ENCODE data around the gene PLD5. TPM values are rescaled to one million over a fixed set of nuclear protein-coding genes. Genes with fewer than 3 reads are reported as not detected.

Gene PLD5
- polyA plus RNA-seq, 3 donors, result not detected

DNA sequence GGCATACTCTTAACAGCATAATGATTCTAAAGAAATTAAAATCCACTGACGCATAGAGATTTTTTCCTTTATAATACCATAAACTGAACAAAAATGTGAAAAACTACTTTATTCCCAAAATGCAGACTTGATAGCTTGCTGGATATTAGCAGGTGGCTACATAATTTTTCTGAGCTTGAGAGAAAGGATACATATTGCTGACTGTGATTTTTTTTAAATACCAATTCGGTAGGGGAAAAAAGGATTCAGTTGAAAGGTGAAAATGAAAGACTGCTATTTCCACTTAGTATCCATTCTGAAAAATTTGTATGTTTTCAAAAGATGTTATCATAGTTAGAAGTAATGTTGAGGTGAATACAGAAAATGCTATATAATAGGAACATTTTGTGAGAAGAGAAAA, 435.6 kb downstream of the PLD5 start:
- DNase-seq, result no peak
- Histone ChIP-seq H2AFZ (ENCODE audit: insufficient read depth, low read depth, low read length, poor library complexity, severe bottlenecking) (no peak overlapping the region), H3K4me2 (replicated peaks; ENCODE audit: extremely low read depth, low read length, poor library complexity, severe bottlenecking) (no peak overlapping the region), H3K4me1 (ENCODE audit: control insufficient read depth in 1 of 2, insufficient read depth in 2 of 2, low read length in 2 of 2) (no peaks in the 10 kb centered on the region), H3K36me3 (replicated peaks in 1 of 2; ENCODE audit: control insufficient read depth in 1 of 2, insufficient read depth in 2 of 2, low read length in 2 of 2) (no peaks in the 10 kb centered on the region), H3K9ac (ENCODE audit: insufficient read depth, low read length, poor library complexity, severe bottlenecking) (no peak overlapping the region), H3K27ac (ENCODE audit: low read depth in 1 of 2, low read length in 2 of 2) (no peak overlapping the region), H4K20me1 (ENCODE audit: insufficient read depth, low read length) (no peaks in the 10 kb centered on the region), H3K9me3 (replicated peaks in 1 of 2; ENCODE audit: control insufficient read depth in 1 of 2, insufficient read depth in 1 of 2, low read length in 2 of 2) (no peaks in the 10 kb centered on the region), H3K79me2 (ENCODE audit: insufficient read depth, low read length) (no peaks in the 10 kb centered on the region), H3K4me3 (replicated peaks in 1 of 3; ENCODE audit: low read depth in 2 of 3, low read length in 3 of 3) (no peak overlapping the region), H3K27me3 (ENCODE audit: control insufficient read depth in 2 of 2, insufficient read depth in 2 of 2, low read length in 2 of 2) (no peaks in the 10 kb centered on the region)
- peaks cover 0 to 6% (median 0%) of the 10 kb centered on the region in 7 donors for H3K9me3 Mint-ChIP-seq
- peaks cover 0 to 5% (median 3%) of the 10 kb centered on the region in 3 donors for H3K27me3 Mint-ChIP-seq (ENCODE audit: low read depth in 3 of 3)
- TF ChIP-seq, protein P1, sequence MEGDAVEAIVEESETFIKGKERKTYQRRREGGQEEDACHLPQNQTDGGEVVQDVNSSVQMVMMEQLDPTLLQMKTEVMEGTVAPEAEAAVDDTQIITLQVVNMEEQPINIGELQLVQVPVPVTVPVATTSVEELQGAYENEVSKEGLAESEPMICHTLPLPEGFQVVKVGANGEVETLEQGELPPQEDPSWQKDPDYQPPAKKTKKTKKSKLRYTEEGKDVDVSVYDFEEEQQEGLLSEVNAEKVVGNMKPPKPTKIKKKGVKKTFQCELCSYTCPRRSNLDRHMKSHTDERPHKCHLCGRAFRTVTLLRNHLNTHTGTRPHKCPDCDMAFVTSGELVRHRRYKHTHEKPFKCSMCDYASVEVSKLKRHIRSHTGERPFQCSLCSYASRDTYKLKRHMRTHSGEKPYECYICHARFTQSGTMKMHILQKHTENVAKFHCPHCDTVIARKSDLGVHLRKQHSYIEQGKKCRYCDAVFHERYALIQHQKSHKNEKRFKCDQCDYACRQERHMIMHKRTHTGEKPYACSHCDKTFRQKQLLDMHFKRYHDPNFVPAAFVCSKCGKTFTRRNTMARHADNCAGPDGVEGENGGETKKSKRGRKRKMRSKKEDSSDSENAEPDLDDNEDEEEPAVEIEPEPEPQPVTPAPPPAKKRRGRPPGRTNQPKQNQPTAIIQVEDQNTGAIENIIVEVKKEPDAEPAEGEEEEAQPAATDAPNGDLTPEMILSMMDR (IDR thresholded peaks at IDR 0.05), result no peak
- intact Hi-C loops (cut with micrococcal nuclease), result no loop called here
- no peak overlapping the region for H3K27ac Mint-ChIP-seq
- H3K36me3 Mint-ChIP-seq, result no peaks in the 10 kb centered on the region
- H3K4me1 Mint-ChIP-seq, result no peaks in the 10 kb centered on the region
- WGBS (ENCODE audit: insufficient coverage), result no CpG with 5 or more reads among the region's 2 CpGs
- no peak overlapping the region for H3K4me3 Mint-ChIP-seq

DNA sequence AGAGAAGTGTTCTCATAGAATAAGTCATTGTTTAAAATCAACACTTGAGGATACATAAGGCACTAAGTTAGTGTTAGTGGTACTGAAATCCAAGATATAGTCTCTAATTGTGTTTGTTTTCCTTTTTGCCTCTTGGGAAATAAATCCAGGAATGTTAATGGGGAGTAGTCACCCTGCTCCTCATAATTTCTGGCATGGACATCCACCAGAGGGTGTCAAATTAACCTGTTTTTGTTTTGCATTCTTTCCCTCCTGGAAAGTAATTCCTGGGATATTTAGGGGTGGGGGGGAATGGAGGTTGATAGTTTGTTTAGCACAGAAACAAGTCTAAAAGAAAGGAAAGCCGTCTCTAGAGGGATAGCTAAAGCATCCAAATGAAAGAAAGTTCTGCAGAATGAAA, 437.8 kb downstream of the PLD5 start:
- no CpG with 5 or more reads among the region's 1 CpG for WGBS (ENCODE audit: insufficient coverage)
- H3K27ac Mint-ChIP-seq, result no peak overlapping the region
- no peak overlapping the region for H3K4me3 Mint-ChIP-seq
- H3K36me3 ChIP-seq (replicated peaks in 1 of 2; ENCODE audit: control insufficient read depth in 1 of 2, insufficient read depth in 2 of 2, low read length in 2 of 2), result no peaks in the 10 kb centered on the region
- no peaks in the 10 kb centered on the region for H3K4me1 ChIP-seq (ENCODE audit: control insufficient read depth in 1 of 2, insufficient read depth in 2 of 2, low read length in 2 of 2)
- intact Hi-C loops (cut with micrococcal nuclease), result no loop called here
- peaks cover 0 to 3% (median 3%) of the 10 kb centered on the region in 3 donors for H3K27me3 Mint-ChIP-seq (ENCODE audit: low read depth in 3 of 3)
- no peak overlapping the region for H3K27ac ChIP-seq (ENCODE audit: low read depth in 1 of 2, low read length in 2 of 2)
- H3K4me3 ChIP-seq (replicated peaks in 1 of 3; ENCODE audit: low read depth in 2 of 3, low read length in 3 of 3), result no peak overlapping the region
- H3K4me1 Mint-ChIP-seq, result no peaks in the 10 kb centered on the region
- H2AFZ ChIP-seq (ENCODE audit: insufficient read depth, low read depth, low read length, poor library complexity, severe bottlenecking), result no peak overlapping the region
- H4K20me1 ChIP-seq (ENCODE audit: insufficient read depth, low read length), result no peaks in the 10 kb centered on the region
- no peaks in the 10 kb centered on the region for H3K27me3 ChIP-seq (ENCODE audit: control insufficient read depth in 2 of 2, insufficient read depth in 2 of 2, low read length in 2 of 2)
- H3K9ac ChIP-seq (ENCODE audit: insufficient read depth, low read length, poor library complexity, severe bottlenecking), result no peak overlapping the region
- TF ChIP-seq, protein P1 (IDR thresholded peaks at IDR 0.05), result no peak
- no peaks in the 10 kb centered on the region for H3K79me2 ChIP-seq (ENCODE audit: insufficient read depth, low read length)
- peaks cover 0 to 2% (median 0%) of the 10 kb centered on the region in 7 donors for H3K9me3 Mint-ChIP-seq
- DNase-seq, result no peak
- no peaks in the 10 kb centered on the region for H3K9me3 ChIP-seq (replicated peaks in 1 of 2; ENCODE audit: control insufficient read depth in 1 of 2, insufficient read depth in 1 of 2, low read length in 2 of 2)
- no peak overlapping the region for H3K4me2 ChIP-seq (replicated peaks; ENCODE audit: extremely low read depth, low read length, poor library complexity, severe bottlenecking)
- no peaks in the 10 kb centered on the region for H3K36me3 Mint-ChIP-seq
